PC-3 (cell line): Measurements from ENCODE around the gene MIDN. TPM values are rescaled to one million over a fixed set of nuclear protein-coding genes. Genes with fewer than 3 reads are reported as not detected.
"Not testable (repeated sequence)": the region's sequence is repeated elsewhere in the genome, so short reads cannot be mapped to it uniquely, and the experiment has no call there.

Experiments used
- ATAC-seq: fragments of 200-7000 bp; cut with Tn5 transposase; 2 replicates; pipeline ENCODE4 v1.9.1; 2020; ENCODE audit warnings: mild to moderate bottlenecking, moderate library complexity
- Bru-seq: library from RNA; stranded (reverse); fragments of 400-500 nt; gene quantifications from one replicate; lab custom pipeline; 2021; lab: Mats Ljungman, UMichigan
- BruChase-seq, 2 experiments: library from RNA; stranded (reverse); fragments of 400-500 nt; gene quantifications; one replicate each; lab custom pipeline; 2021; lab: Mats Ljungman, UMichigan
- BruUV-seq: library from RNA; stranded (reverse); fragments of 400-500 nt; replicated peaks from 2 replicates; lab custom pipeline; 2021; lab: Mats Ljungman, UMichigan
- CTCF ChIA-PET: fragments of 300-600 bp; sonication (Branson Sonifier 250); formaldehyde crosslinking; loops from one replicate; lab custom pipeline; 2022; ENCODE audit warnings: antibody characterized with exemption; lab: Charles Lee
- POLR2A ChIA-PET: fragments of 300-600 bp; sonication (Branson Sonifier 250); formaldehyde crosslinking; loops from one replicate; lab custom pipeline; 2022; ENCODE audit warnings: antibody characterized with exemption; ENCODE audit not compliant: unreplicated experiment; lab: Charles Lee
- DNase-seq: peaks from one replicate; pipeline ENCODE4 v3.0.0-alpha.2; 2015
- H2AFZ ChIP-seq: fragments of 300-600 bp; sonication (generic); 2 replicates; pipeline ENCODE4 v1.6.0; 2016; ENCODE audit warnings: antibody characterized with exemption, low read length
- H3F3A ChIP-seq: fragments of 300-600 bp; sonication (generic); one replicate; pipeline ENCODE4 v1.6.0; 2017; ENCODE audit warnings: antibody characterized with exemption, low read length, control low read depth, mild to moderate bottlenecking; ENCODE audit not compliant: unreplicated experiment
- H3K27ac ChIP-seq: fragments of 300-600 bp; sonication (generic); 2 replicates; pipeline ENCODE4 v1.5.1; 2016; ENCODE audit warnings: mild to moderate bottlenecking, low read length
- H3K27me3 ChIP-seq: fragments of 300-600 bp; sonication (generic); 2 replicates; pipeline ENCODE4 v1.6.1; 2016; ENCODE audit warnings: low read length, mixed read lengths
- H3K36me3 ChIP-seq: fragments of 300-600 bp; sonication (generic); 2 replicates; pipeline ENCODE4 v1.6.1; 2016; ENCODE audit warnings: low read depth, mixed run types, low read length, mixed read lengths
- H3K4me1 ChIP-seq: fragments of 300-600 bp; sonication (generic); 2 replicates; pipeline ENCODE4 v1.5.1; 2016; ENCODE audit warnings: low read length; ENCODE audit not compliant: insufficient read depth
- H3K4me2 ChIP-seq: fragments of 300-600 bp; sonication (generic); 2 replicates; pipeline ENCODE4 v1.6.0; 2016; ENCODE audit warnings: low read length
- H3K4me3 ChIP-seq: fragments of 300-600 bp; sonication (generic); 2 replicates; pipeline ENCODE4 v1.5.1; 2016; ENCODE audit warnings: mild to moderate bottlenecking, low read length, mixed read lengths
- H3K79me2 ChIP-seq: fragments of 300-600 bp; sonication (generic); 2 replicates; pipeline ENCODE4 v1.6.1; 2017; ENCODE audit warnings: low read length, mixed read lengths
- H3K9ac ChIP-seq: fragments of 300-600 bp; sonication (generic); 2 replicates; pipeline ENCODE4 v1.6.0; 2016; ENCODE audit warnings: mild to moderate bottlenecking, low read length
- H3K9me2 ChIP-seq: fragments of 300-600 bp; sonication (generic); replicated peaks from 2 replicates; pipeline ENCODE4 v1.6.1; 2016; ENCODE audit warnings: mixed run types, low read length, mixed read lengths
- H3K9me3 ChIP-seq: fragments of 300-600 bp; sonication (generic); 2 replicates; pipeline ENCODE4 v1.6.1; 2016; ENCODE audit warnings: low read length, mixed read lengths
- H4K20me1 ChIP-seq: fragments of 300-600 bp; sonication (generic); 2 replicates; pipeline ENCODE4 v1.6.1; 2016; ENCODE audit warnings: low read length, mixed read lengths
- EZH2 ChIP-seq: fragments of 300-600 bp; sonication (generic); IDR thresholded peaks from one replicate; pipeline ENCODE4 v1.6.1; 2017; ENCODE audit warnings: antibody characterized with exemption, mild to moderate bottlenecking, low read length; ENCODE audit not compliant: unreplicated experiment
- EZH2phosphoT487 ChIP-seq: fragments of 300-600 bp; sonication (generic); IDR thresholded peaks from 2 replicates; pipeline ENCODE4 v1.6.1; 2018; ENCODE audit warnings: mild to moderate bottlenecking, antibody characterized with exemption, low read length, borderline replicate concordance
- intact Hi-C: fragments of 100-400 bp; cut with micrococcal nuclease; formaldehyde crosslinking; loops from 2 replicates; pipeline ENCODE4 v1.9.0; 2023
- long read RNA-seq: library from polyadenylated mRNA; unstranded; transcript quantifications from one replicate; pipeline ENCODE4 v2.0.0, GENCODE V29; 2021; ENCODE audit not compliant: unreplicated experiment
- total RNA-seq: library from RNA; depleted of rRNA; stranded (reverse); fragments of >200 nt; gene quantifications from 2 replicates; pipeline ENCODE4 v1.2.3, GENCODE V29; 2014; rRNA removed
- TF ChIP-seq, protein P1 (sequence below): fragments of 300-600 bp; sonication (generic); conservative IDR thresholded peaks from 2 replicates; pipeline ENCODE4 v1.5.1; 2017; ENCODE audit warnings: antibody characterized with exemption, low read depth, mild to moderate bottlenecking, low read length

The MIDN gene
- total RNA-seq, result 17.3 and 41.8 TPM in 2 replicates
- percentile 85 among the genes with signal in this experiment for Bru-seq, nascent RNA
- BruChase-seq, experiment 1, labeled RNA remaining after a 6-hour chase, result percentile 88 among the genes with signal in this experiment
- BruChase-seq, experiment 2, labeled RNA remaining after a 2-hour chase, result percentile 96 among the genes with signal in this experiment
- long read RNA-seq, partial matches to known transcripts, result 2 of 44 reads
- long read RNA-seq, other reads (novel, unspliced or antisense), result 42 of 44 reads

- Histone ChIP-seq H3K4me1 (peaks cover 36% of the 10 kb centered on the region), H3K27ac (peak within 1 kb of the TSS; percentile 88), H3K9me3 (no peaks in the 10 kb centered on the region), H2AFZ (no peak within 1 kb of the TSS), H3K79me2 (peaks cover 48% of the 10 kb centered on the region), H4K20me1 (peaks cover 5% of the 10 kb centered on the region; the same call in 1 of the 2 replicates), H3K36me3 (peaks cover 12% of the 10 kb centered on the region), H3K9me2 (no peaks in the 10 kb centered on the region), H3K27me3 (no peaks in the 10 kb centered on the region), H3K4me2 (peak within 1 kb of the TSS; percentile 80), H3F3A (no peaks in the 10 kb centered on the region), H3K4me3 (peak within 1 kb of the TSS; percentile 78), H3K9ac (peak within 1 kb of the TSS; percentile 86)
- TF ChIP-seq EZH2phosphoT487, result no peak
- TF ChIP-seq, protein P1, sequence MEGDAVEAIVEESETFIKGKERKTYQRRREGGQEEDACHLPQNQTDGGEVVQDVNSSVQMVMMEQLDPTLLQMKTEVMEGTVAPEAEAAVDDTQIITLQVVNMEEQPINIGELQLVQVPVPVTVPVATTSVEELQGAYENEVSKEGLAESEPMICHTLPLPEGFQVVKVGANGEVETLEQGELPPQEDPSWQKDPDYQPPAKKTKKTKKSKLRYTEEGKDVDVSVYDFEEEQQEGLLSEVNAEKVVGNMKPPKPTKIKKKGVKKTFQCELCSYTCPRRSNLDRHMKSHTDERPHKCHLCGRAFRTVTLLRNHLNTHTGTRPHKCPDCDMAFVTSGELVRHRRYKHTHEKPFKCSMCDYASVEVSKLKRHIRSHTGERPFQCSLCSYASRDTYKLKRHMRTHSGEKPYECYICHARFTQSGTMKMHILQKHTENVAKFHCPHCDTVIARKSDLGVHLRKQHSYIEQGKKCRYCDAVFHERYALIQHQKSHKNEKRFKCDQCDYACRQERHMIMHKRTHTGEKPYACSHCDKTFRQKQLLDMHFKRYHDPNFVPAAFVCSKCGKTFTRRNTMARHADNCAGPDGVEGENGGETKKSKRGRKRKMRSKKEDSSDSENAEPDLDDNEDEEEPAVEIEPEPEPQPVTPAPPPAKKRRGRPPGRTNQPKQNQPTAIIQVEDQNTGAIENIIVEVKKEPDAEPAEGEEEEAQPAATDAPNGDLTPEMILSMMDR, result peak; percentile 44
- BruUV-seq, result no TSS peak
- ATAC-seq (peak; percentile 34), DNase-seq (peak; percentile 78)
- POLR2A ChIA-PET, result no interaction called here
- CTCF ChIA-PET, result no interaction called here
- intact Hi-C loops, result no loop called here
Measured at GRCh38 chr19:1248139-1248785, at the start of gene MIDN. TSS of gene MIDN (plus strand) at chr19:1248583. CDS start at chr19:1250297, 1,714 bp downstream.

GRCh38 chr19:1199531-1199930 lies 48.9 kb upstream of the MIDN start:
- no peak overlapping the region for H3K9ac ChIP-seq
- no peaks in the 10 kb centered on the region for H3K27me3 ChIP-seq
- no peaks in the 10 kb centered on the region for H3F3A ChIP-seq
- H3K4me2 ChIP-seq, result no peak overlapping the region
- no peak for DNase-seq
- TF ChIP-seq EZH2 (no peak), EZH2phosphoT487 (no peak)
- TF ChIP-seq, protein P1, result no peak
- H3K4me1 ChIP-seq, result peaks cover 6% of the 10 kb centered on the region; the same call in 1 of the 2 replicates
- H3K9me2 ChIP-seq, result no peaks in the 10 kb centered on the region
- no peaks in the 10 kb centered on the region for H3K79me2 ChIP-seq
- intact Hi-C loops, result no loop called here
- CTCF ChIA-PET, result interaction anchor here (0.7 kb wide), 1 partner anchor 135 kb away, joined by 3 read pairs; no protein-coding TSS in a partner anchor
- POLR2A ChIA-PET, result no interaction called here
- ATAC-seq, result no peak
- H4K20me1 ChIP-seq, result no peaks in the 10 kb centered on the region
- H3K4me3 ChIP-seq, result no peak overlapping the region
- no peak overlapping the region for H3K27ac ChIP-seq
- no peak overlapping the region for H2AFZ ChIP-seq
- H3K9me3 ChIP-seq, result no peaks in the 10 kb centered on the region
- BruUV-seq, result no TSS peak
- no peaks in the 10 kb centered on the region for H3K36me3 ChIP-seq

DNA sequence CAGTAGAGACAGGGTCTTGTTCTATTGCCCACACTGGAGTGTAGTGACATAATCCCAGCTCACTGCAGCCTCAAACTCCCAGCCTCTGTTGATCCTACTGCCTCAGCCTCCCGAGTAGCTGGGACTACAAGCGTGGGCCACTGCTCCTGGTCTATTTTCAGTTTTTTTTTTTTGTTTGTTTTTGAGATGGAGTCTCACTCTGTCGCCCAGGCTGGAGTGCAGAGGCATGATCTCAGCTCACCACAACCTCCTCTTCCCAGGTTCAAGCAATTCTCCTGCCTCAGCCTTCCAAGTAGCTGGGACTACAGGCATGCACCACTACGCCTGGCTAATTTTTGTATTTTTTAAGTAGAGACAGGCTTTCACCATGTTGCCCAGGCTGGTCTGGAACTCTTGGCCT lies 47.8 kb upstream of the MIDN start:
- intact Hi-C loops, POLR2A ChIA-PET, CTCF ChIA-PET: not testable (repeated sequence)

More for the DNA sequence above, 47.8 kb upstream of the MIDN start:
- not testable (repeated sequence) for H4K20me1 ChIP-seq, H3F3A ChIP-seq, DNase-seq, H3K9me3 ChIP-seq, H3K4me3 ChIP-seq, H2AFZ ChIP-seq, H3K79me2 ChIP-seq, H3K27ac ChIP-seq, H3K27me3 ChIP-seq, BruUV-seq, ATAC-seq, H3K9me2 ChIP-seq, H3K4me1 ChIP-seq, H3K4me2 ChIP-seq, H3K9ac ChIP-seq, H3K36me3 ChIP-seq
